M059J (cell line): Measurements from ENCODE around the gene THADA. TPM values are rescaled to one million over a fixed set of nuclear protein-coding genes. Genes with fewer than 3 reads are reported as not detected.
A peak's percentile ranks its signal among the peaks of the same experiment; 100 is the strongest.

Experiments
- DNase-seq: peaks from one replicate; pipeline ENCODE4 v3.0.0-alpha.2; 2012; ENCODE audit warnings: low read depth
- total RNA-seq: library from RNA; depleted of rRNA; stranded (reverse); fragments of >200 nt; shearing (Covaris generic); gene quantifications from 2 replicates; pipeline ENCODE4 v1.2.3, GENCODE V29; 2014

THADA gene
- total RNA-seq, 1 experiment from 2014 or later = 12.7 TPM

GRCh38 chr2:43355399-43355798 lies 240.4 kb downstream of the THADA start:
- DNase-seq = no peak

DNA sequence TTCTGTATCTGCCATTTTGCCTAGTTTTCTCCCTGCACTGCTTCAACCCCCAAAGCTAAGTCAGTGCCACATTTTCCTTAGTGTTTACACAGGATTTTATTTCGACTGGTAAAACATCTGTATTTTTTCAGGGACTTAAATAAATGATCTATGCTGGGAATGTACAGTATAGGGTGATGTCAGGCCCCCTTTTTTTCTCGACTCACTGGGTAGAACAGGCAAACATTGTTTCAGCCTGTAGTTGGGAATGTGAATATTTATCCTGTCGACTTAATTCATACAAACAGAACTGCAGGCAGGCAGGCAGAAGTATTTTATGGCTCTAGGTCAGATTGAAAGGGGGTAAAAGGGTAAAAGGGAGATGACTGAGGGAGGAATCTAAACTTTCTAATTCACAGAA lies 245.9 kb downstream of the THADA start:
- DNase-seq = no peak

DNA sequence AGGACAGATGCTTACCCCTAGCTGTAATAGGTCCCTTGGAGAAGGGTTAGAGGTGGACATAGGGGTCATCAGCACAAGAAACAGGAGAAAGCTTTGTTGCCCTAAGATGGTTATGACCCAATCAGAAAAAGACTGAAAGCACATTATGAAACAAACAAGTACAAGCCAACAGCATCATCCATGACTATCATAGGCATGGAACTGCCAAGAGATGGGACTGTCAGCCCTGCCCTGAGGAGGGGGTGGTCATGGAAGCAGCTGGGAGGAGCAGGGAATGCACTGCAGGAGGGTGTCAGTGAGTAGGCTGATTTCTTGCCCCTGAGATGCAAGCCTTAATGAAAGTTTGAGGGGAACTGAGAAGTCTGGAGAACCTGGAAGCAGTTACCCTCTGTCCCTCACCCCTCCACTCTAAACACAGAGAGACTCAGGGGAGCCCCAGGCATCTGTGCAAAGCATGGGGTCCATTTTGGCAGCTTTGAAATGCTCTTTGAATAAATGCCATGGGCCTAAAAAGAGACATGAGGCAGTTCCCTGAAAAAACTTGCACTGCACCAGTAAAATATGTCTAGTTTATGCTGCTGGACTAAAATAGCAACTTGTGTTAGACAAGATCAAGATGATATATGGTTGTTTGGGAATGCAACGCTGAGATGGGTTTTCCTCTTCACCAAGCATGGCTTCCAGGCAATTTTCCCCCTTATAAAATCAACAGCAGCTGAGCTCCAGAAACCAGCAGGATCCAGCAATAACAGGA lies 246.8 kb downstream of the THADA start:
- no peak for DNase-seq

DNA sequence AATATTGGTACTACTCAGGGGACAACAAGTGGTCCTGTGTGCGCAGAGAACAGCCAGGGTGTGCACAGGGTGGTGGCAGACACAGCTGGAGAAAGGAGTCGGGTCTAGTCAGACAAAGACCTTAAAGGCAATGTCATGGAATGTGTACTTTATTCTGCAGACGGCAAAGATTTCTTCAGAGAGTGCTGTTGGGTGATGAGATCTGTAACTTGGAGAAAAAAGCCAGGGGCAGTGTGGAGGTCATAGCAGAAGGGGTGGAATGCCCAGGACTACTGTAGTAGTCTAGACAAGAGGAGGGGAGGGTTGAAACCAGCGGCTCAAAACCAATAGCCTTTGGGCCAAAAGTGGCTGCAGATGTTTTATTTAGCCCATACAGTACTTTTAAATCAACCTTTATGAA lies 248.1 kb downstream of the THADA start:
- no peak for DNase-seq

DNA sequence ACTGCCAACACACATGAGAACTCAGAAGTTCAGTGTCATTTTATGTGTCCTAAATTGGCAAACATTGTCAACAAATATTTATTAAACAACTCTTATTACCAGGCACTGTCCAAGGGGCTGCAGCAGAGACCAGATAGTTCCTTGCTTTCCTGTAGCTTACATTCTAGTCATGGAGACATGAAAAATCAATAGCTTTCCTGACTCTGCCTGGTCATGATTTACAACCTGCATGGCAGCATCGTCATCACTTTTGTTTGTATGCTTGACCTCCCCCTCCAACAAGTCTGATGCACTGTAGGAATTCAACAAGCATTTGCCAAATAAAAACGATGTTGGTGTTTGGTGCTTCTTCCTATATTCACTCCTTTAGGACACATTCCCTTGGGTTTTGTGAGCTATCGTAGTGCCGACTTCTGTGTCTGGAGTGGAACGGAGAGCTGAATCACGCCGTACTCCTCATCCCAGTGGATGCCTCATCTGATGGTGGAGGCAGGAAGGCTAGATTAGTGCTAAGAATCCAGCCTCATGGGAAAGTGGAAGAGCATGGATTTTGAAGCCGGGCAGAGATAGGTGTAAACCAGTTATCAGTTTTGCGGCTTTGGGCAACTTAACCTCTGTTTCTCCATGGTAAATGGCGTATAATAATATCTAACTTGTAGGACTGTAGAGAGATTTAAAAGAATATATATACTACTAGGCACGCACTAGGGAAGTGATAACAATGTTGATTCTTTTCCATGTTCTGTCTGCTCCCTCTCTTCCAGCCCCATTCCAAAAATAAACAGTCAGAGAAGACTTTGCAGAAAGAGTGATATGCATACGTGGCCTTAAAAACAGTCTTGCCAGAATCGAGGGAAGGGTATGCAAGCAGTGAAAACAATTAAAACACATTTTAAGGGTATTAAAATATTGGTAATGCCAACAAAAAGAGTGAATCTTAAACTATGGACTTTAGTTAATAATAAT lies 249.0 kb downstream of the THADA start:
- DNase-seq = no peak

DNA sequence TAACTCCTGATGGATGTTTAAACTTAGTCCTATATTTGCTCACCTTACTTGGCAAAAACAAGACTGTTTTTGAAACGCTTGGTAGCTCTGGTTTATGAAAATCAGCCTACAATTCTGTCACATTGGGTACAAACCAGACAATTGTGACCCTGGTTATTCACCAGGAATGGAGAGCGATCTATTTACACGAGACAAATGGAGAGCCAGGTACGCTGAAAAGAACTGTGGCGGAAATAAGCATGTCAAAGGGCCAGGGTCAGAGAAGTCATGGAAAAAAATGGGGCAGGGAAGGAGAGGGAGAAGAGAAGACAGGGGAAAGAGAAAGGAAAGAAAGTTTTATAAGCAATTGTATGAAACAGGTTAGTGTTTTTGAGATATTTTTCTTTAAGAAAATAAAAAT lies 250.0 kb downstream of the THADA start:
- DNase-seq = no peak

DNA sequence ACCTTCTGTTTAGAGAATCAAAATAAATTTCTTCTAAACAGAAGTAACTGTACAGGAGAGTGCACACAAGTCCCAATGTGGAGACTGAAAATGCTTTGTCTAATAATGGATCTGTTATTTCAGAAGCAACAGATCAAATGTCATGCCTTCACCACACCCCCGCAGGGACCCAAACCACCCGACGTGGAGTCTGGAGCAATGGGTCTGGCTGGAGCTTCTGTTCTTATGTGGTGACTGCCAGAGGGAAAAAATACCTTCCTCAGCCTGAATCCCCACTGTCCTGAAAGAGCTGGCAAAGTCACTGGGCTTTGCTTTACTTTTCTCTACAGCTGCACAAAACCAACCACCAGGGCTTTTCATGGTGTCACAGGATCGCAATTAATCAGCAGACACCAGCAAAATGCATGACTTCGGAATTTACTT lies 250.4 kb downstream of the THADA start:
- peak; percentile 61 for DNase-seq

- no peak for DNase-seq
Observed at GRCh38 chr2:43344868-43345373, 250.9 kb downstream of the THADA start.

DNA sequence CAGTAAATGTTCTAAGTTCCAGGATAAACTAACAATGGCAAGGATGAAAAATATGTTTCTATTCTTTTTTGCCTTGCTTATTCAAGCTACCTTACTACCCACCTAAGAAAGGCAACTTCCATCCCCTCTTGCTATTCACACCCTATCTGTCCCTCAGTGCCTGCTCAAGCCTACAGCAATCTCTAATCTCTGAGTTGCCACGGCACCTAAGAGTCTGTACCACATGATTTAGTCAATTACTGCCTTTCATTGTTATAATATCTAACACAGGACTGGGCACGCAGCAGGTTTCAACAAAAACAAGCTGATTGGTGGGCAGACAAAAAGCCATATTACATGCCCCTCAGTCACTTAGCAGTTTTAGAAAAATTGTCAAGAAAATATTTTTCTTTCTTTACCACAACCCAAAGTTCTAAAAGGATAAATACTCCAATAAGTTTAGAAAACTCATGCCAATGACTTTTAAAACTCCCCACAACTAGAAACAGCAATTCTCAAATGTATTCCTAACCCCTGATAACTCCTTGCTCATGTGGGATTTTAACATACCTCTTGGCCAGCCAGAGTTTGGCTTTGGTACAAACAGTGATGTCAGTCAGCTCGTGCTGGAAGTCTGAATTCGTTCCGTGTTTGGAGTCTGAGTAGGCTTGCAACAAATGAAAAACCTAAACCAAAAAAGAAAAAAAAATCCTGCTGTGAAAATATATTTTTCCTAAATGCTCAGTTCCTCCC lies 252.1 kb downstream of the THADA start:
- DNase-seq = peak; percentile 83

- no peak for DNase-seq
Observed at GRCh38 chr2:43341959-43342757, 253.7 kb downstream of the THADA start.

DNA sequence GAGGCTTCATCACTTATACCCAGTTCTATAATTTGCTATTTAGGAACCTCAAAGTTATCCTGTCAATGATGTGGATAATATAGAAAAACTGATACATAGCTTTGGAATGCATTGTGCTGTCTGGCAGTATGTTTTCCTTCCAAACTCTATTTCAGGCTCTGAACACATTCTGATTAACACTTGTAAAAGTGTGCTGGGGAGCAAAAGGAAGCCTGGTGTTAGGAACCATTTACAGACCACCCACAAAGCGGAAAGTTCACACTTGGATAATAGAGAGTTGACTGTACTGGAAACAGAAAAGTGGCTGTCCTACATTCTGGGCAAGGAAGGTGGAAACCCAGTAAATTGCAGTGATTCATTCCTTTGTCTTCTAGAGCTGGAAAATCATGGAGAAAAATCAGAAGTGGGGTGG lies 254.9 kb downstream of the THADA start:
- peak; percentile 62 for DNase-seq

- peak; percentile 67 for DNase-seq
Observed at GRCh38 chr2:43340066-43340465, 255.8 kb downstream of the THADA start.

DNA sequence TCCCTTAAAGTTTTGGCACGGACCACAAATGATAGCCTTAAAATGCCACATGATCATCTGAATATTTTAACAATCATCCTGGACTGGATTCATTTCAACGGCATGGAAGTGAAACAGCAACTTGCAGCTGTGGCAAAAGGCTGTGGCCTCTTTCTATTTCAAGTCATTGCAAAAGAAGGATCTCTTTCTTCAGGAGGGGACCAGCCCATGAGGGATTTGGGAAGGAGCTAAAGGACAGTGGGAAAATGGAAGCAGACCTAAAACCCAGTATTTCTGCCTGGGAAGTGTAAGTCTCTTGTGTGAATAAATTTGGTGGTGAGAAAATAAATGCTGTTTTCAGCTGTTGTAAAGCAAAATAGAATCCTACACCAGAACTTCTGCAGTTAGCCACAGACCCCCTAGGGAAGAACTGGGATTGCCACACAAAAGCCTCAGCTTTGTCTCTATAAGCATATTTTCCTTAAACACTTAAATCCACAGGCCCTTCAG lies 262.1 kb downstream of the THADA start:
- peak; percentile 12 for DNase-seq

DNA sequence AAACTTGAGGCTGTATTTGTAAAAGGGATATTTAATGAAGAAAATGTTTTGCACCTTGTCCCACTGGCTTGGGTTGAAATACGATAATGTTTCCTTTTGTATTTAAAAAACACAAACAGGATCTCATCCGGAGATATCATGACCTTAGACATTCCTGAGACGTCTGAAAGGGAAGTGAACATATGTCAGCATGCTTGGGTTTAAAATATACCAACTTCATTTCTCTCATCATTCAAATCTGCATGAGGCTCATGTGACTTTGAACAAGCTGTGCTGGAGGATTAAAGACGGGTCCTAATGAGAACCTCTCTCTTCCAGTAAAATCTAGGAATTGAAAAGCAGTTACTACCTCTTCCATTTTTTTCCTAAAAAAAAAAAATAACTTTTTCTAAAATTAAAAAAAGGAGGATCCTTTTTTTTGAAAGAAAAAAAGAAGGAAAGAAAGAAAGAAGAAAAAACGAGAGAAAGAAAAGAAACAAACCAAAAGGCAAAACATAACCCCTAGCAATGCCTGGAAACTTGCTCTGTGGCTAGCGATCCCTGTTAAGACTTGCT lies 262.7 kb downstream of the THADA start:
- no peak for DNase-seq

DNA sequence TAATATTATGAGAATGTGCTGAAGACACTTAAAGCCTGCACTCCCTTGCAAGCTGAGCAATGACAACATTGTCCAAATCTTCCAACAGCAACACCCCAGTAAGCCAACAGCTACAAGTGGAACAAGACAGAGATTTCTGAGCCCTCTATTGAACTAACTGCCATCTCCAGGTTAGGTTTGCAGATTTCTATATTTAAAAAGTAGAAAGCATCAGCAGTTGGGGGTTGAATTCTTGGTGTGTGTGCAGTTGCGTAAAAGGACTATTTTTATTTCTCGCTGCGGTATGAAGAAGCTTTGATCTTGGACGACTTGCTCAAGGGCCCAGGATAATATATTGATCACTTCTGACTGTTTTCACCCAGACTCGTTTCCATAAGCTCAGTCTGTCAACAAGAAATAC lies 263.2 kb downstream of the THADA start:
- no peak for DNase-seq

GRCh38 chr2:43331422-43331821 lies 264.4 kb downstream of the THADA start:
- DNase-seq = no peak

DNA sequence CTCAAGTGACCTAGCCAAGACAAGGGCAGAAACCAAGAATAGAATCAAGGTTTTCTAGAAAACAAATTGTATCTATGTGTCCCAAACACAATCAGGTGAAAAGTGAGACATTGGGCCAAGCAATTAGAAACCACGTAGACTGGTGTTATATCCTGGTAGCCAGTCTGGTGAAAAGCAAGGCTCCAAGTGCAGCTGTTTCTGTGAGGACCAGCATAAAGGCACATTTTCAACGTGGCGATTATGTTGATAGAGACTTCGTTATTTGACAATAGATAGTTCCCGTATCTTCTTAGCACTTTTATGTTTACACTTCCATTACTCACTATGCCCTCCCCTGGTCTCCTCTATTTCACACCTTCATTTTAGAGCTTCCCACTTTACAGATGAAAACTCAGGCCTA lies 266.2 kb downstream of the THADA start:
- DNase-seq = no peak

- no peak for DNase-seq
Observed at GRCh38 chr2:43328832-43329231, 267.0 kb downstream of the THADA start.

DNA sequence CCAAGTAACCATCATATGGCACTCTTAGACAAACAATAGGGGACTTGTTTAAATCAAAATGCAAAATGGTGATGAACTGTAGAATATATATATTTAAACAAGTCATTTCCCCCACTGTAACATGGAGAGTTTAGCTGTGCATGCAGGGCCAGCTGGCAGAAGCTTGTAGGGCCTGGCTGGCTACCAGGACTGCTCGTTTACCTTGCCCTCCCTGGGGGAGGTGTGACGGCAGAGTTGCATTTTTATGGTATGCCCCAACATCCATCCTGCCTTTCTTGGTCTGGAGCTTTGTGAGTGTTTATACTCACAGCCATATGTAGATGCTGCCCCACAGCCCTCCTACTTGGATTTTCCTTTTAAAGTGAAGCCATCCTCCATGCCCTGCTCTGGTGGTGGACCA lies 267.7 kb downstream of the THADA start:
- DNase-seq = no peak

DNA sequence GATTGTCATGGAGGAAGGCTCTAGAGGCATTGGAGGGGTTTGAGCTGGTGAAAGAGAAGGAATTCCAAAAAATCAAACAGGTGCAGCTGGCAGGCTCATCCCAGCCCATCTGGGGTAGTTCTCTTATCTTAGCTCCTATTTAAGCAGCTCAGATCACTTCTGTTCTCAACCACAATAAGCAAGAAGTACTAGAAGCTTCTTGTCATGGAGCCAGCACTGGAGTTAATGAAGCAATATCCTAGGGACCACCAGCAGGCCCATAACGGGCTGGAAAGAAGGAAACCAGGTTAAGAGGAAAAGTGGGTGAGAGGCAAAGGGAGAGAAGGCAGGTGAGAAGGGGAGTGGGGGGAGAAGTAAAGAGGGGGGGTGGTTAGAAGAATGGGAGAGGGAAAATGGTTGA lies 268.7 kb downstream of the THADA start:
- no peak for DNase-seq
